HG02884 (cell line): ENCODE measurements around the gene TUBB3.
"Not testable (repeated sequence)": the region's sequence is repeated elsewhere in the genome, so short reads cannot be mapped to it uniquely, and the experiment has no call there.

ENCODE experiments used
- ATAC-seq: cut with Tn5 transposase; IDR thresholded peaks from one replicate; pipeline ENCODE4 v1.9.1; 2021; ENCODE audit warnings: mild to moderate bottlenecking, moderate library complexity; ENCODE audit not compliant: unreplicated experiment

TUBB3 gene

DNA sequence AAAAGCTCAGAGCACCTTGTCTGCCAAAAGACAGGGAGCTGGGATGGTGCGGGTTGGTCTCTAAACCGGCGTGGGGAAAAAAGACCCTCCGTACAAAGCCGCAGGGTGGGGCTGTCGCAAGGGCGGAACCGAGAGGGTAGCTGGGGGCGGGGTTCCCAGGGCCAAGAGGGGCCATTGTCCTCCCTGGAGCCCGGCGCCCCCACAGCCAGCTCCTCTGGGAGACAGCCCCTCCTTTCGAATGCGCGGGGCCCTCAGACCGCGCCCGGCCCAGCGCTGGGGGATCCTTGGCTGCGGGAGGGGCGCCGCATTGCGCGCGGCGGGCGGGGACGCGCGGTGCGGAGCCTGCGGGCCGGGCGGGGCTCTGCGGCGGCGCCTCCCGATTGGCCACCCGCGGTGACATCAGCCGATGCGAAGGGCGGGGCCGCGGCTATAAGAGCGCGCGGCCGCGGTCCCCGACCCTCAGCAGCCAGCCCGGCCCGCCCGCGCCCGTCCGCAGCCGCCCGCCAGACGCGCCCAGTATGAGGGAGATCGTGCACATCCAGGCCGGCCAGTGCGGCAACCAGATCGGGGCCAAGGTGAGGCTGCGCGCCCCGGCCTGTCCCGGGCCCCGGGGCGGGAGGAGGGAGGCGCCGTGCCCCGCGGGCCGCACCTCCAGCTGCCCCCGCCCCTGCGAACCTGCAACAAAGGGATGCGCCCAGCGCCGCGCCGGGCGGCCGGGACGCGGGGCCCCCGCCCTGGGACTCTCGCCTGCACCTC lies at the start of gene TUBB3:
TSS of gene TUBB3 (plus strand) at position 459 of the 756 bp plus-strand sequence. CDS start at position 519, 60 bp downstream.
- ATAC-seq, result no peak

DNA sequence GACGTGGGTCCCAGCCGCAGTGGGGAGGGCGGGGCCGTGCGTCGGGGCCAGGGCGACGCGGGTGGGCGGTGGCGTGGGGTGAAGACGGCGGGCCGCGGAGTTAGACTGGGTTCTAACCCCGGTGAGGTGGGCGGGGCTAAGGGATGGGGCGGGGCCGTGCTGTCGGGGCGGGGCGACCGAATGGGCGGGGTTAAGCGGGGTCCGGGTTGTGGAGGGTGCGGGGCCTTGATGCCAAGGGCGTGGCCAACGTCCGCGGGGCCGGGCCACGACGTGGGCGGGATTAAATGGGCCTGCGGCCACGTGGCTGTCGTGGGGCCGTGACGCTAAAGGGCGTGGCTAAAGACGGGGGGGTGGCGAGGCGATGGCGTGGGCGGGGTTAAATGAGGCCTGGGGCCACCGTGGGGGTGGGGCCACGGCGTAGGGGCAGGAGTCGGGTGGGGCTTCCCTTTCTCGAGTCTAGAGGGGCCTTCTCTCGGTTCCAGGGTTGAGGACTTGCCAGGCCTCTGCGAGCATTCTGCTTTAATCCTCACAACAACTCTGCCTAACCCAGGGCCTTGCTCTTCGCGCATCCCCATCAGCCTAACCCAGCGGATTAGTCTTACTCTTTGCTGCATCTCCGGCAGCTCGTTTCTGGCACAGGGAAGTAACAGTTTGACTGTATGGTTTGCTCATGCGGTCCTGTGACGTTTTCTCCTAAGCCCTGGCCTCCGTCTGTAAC lies 49.0 kb upstream of the TUBB3 start:
- ATAC-seq, result peak; percentile 62

DNA sequence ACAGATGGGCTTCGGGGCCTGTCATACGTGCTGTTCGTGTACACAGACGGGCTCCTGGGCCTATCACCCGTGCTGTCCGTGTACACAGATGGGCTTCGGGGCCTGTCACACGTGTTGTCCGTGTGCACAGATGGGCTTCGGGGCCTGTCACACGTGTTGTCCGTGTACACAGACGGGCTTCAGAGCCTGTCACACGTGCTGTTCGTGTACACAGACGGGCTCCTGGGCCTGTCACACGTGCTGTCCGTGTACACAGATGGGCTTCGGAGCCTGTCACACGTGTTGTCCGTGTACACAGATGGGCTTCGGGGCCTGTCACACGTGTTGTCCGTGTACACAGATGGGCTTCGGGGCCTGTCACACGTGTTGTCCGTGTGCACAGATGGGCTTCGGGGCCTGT lies 44.0 kb upstream of the TUBB3 start:
- ATAC-seq, result not testable (repeated sequence)

- ATAC-seq, result no peak
Observed at GRCh38 chr16:89880477-89881367, 42.4 kb upstream of the TUBB3 start.

DNA sequence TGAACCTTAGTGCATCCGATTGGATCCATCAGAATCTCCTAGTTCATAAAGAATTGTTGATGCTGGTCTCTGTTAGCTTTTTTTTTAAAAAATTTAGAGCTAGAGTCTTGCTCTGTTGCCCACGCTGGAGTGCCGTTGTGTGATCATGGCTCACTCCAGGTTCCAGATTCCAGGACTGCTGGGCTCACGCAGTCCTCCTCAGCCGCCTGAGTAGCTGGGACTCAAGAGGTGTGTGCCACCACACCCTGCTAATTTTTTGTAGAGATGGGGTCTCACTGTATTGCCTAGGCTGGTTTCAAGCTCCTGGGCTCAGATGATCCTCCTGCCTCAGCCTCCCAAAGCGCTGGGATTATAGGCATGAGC lies 41.8 kb upstream of the TUBB3 start:
- no peak for ATAC-seq

GRCh38 chr16:89883346-89884040 lies 39.6 kb upstream of the TUBB3 start:
- no peak for ATAC-seq

DNA sequence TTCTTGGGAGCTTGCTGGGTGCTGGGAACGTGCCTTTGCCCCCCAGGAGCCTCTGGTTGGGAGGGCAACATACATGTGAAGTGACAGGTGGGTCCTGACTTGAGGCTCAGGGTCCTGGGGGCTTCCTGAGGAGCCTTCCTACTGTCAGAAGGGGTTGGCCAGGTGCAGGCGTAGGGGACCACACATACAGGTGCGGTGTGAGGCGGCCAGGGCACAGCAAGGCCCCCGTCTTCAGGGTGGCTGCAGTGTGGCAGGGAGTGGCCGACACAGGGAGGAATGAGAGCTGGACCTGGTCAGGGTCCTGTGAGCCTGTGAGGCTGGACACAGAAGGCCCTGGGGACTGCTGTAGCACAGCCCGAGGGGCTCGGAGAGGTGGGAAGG lies 39.1 kb upstream of the TUBB3 start:
- ATAC-seq, result no peak

GRCh38 chr16:89887243-89887642 lies 35.9 kb upstream of the TUBB3 start:
- no peak for ATAC-seq

DNA sequence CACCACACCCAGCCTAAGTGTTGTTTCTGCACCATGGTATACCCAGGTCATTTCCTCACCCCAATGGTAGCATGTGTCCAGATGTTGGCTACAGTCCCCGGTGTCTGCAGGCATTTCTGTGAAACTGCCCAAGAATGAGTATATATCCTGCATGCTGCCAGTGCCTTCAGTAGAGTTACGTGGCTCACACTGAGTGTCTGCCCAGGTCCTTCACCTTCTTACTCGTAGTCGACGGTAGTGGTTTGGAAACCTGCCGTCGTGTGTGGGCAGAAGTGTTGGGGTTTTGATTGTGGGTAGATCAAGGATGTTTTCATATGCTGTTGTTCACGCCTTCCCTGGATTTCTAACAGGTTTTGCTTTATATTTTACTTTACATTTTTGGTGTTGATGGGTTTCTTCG lies 32.9 kb upstream of the TUBB3 start:
- no peak for ATAC-seq

- no peak for ATAC-seq
Observed at GRCh38 chr16:89890886-89891657, 32.1 kb upstream of the TUBB3 start.

GRCh38 chr16:89892055-89892630 lies 31.0 kb upstream of the TUBB3 start:
- no peak for ATAC-seq

DNA sequence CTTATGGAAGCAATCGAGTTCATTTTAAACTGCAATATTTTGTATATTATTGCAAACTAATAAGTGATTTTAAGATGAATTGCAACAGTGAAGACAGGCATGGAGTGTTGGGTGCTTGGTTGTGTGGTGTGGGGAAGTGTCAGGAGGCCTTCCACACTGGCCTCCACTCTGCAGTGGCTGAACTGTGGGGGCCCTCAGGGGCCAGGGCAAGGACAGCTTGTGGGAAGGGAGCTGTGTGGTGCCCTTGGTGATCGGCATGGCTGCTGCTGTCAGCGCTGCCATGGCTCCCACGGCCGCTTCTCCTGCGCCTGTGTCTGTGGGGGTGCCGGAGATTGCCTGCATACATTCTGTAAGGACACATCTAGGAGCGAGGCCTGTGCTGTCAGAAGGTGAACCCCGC lies 30.5 kb upstream of the TUBB3 start:
- no peak for ATAC-seq

- ATAC-seq, result no peak
Observed at GRCh38 chr16:89893642-89894548, 29.2 kb upstream of the TUBB3 start.

DNA sequence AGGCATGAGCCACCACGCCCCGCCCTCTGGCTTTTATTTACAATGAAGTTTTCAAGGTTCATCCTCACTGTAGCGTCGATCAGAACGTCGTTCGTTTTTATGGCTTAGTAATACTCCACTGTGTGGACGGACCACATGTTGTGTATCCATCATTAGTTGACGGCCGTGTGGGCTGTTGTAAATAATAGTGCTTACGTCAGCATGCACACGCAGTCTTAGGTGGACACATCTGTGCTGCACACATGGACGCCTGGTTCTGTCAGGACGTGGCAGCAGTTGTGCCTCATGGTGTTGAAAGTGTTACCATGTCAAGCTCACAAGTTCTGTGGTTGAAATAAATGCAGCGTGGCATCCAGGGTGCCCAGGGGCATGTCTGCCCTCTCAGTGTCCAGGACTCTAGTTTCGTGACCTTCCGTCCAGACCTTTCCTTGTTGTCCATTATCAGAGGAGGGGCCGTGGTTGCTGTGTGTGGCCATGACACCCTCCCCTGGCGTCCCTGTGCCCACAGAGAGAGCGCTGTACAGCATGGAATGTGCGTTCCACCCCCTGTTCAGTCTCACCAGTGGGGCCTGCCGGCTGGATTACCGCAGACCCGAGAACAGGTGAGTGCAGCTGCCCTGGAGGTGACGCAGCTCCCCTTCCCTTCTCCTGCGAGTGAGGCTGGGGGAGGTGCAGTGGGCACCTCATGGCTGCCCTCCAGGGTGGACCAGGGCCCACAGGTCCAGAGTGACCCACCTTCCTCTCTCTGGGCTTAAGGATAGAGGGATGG lies 27.5 kb upstream of the TUBB3 start:
- no peak for ATAC-seq

DNA sequence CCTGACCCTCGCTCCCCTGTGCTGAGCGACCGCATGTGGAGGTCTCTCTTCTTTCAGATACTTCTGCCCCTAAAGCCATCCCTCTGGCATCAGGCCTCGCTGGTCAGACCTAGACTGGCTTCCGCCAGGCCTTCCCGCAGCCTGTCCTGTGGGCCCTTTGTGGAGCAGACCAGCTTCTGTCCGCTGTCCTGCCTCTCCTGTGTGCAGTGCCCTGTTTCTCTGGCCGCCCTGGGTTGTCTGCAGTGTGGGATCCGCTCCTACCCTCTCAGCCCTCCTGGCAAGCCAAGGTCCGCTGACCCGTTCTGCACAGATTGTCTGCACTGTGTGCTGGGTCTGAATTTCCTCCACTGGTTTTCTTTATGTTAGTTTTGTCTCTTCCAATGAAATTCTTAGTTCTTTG lies 25.9 kb upstream of the TUBB3 start:
- ATAC-seq, result no peak

- ATAC-seq, result no peak
Observed at GRCh38 chr16:89898201-89898967, 24.8 kb upstream of the TUBB3 start.

DNA sequence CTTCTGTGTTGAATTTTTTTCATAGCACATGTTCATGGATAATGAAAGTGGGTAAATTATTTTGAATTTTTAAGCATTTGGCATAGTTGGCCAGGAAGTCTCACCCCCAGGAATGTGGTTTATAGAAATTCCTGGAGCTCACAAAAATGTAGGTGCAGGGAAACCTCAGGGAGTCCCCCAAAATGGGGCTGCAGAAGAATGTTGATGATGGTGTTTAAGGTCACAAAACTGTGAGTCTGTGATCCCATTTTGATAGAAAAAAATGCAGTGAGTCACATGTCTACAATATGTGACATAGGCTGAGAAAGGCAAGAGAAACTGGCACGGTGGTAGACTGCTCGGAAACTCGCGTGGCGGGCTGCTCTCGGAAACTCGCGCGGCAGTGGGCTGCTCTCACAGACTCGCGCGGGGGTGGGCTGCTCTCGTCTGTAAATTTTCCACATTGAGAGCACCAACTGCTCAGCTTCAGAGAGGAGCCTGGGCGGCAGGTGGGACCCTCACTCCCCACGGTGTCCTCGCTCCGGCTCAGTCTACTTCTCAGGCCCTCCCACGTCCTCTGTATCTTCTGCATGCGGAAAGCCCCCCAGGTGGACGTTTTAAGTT lies 23.2 kb upstream of the TUBB3 start:
- ATAC-seq, result no peak
